ENCODE data around the gene SOWAHB. TPM values are rescaled to one million over a fixed set of nuclear protein-coding genes. Genes with fewer than 3 reads are reported as not detected.

SOWAHB gene, protein sequence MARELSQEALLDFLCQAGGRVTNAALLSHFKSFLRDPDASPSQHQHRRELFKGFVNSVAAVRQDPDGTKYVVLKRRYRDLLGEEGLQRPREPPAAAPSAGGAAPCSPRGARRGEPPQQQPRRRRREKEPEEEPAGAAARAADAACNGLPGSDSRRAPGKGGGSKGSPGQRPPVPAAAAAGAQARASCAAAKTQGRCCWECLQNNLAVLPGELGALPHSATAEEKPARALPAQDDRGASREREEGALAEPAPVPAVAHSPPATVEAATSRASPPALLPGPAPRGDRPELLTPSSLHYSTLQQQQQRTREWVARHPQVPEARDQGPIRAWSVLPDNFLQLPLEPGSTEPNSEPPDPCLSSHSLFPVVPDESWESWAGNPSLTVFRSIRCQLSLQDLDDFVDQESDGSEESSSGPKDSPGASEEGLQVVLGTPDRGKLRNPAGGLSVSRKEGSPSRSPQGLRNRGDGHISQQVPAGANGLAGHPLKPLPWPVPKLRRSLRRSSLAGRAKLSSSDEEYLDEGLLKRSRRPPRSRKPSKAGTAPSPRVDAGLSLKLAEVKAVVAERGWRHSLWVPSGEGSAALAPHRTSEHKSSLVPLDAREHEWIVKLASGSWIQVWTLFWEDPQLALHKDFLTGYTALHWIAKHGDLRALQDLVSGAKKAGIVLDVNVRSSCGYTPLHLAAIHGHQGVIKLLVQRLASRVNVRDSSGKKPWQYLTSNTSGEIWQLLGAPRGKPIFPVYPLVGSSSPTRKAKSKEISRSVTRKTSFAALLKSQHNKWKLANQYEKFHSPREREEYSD
- not detected in 2 replicates for total RNA-seq (2014; rRNA removed; shearing (Covaris generic))

DNA sequence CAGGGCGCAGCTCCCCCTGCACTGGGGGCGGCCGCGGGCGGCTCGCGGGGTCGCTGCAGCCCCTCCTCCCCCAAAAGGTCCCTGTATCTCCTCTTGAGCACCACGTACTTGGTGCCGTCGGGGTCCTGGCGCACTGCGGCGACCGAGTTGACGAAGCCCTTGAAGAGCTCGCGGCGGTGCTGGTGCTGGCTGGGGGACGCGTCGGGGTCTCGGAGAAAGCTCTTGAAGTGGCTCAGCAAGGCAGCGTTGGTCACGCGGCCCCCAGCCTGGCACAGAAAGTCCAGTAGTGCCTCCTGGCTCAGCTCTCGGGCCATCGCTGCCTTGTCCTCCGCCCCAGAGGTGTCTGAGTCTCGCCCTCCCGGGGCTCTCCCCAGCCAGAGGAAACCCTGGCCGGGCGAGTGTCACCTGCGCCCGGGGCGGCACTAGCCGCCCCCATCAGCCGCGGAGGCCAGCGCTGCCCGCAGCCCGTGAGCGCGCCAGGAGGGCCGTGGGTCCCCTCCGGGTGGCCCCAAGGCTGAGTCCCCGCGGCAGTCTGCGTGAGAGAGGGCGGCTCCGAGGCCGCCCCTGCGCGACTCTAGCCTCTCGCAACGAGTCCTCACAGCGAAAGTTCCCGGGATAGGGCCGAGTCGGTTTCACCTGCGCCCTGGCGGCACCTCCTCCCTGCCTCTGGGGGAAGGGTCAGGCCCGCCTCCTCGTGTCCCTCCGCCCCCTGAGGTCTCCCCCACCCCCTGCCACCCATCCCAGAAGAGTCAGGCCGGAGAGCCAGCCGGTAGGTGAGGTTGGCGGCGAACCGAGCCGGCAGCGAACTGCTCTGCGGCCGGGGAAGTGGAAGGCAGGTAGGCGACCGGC lies at the start of gene SOWAHB:
SOWAHB (minus strand) TSS at position 609 of the 849 bp plus-strand sequence; CDS start at position 314, 295 bp downstream.
- Histone ChIP-seq H3K4me3 (peak within 1 kb of the TSS; percentile 32), H3K27ac (no peak within 1 kb of the TSS), H3K27me3 (replicated peaks) (peaks cover 17% of the 10 kb centered on the region), H3K36me3 (no peaks in the 10 kb centered on the region), H3K4me1 (replicated peaks) (peaks cover 13% of the 10 kb centered on the region), H3K9me3 (replicated peaks) (no peaks in the 10 kb centered on the region)
- no peak for DNase-seq (ENCODE audit: low read depth in 1 of 2, low spot score in 2 of 2)

GRCh38 chr4:76947369-76947768 lies 49.4 kb upstream of the SOWAHB start:
- Histone ChIP-seq H3K4me1 (replicated peaks) (peaks cover 34% of the 10 kb centered on the region), H3K27ac (no peak overlapping the region), H3K27me3 (replicated peaks) (no peaks in the 10 kb centered on the region), H3K9me3 (replicated peaks) (no peaks in the 10 kb centered on the region; the same call in 1 of the 2 replicates), H3K4me3 (peak overlapping the region; percentile 92; the same call in 1 of the 2 replicates), H3K36me3 (peaks cover 73% of the 10 kb centered on the region)
- DNase-seq (ENCODE audit: low read depth in 1 of 2, low spot score in 2 of 2): no peak

- Histone ChIP-seq H3K9me3 (replicated peaks) (no peaks in the 10 kb centered on the region), H3K27ac (no peak overlapping the region), H3K36me3 (peaks cover 69% of the 10 kb centered on the region), H3K4me1 (replicated peaks) (peaks cover 29% of the 10 kb centered on the region), H3K4me3 (no peak overlapping the region), H3K27me3 (replicated peaks) (no peaks in the 10 kb centered on the region)
- no peak for DNase-seq (ENCODE audit: low read depth in 1 of 2, low spot score in 2 of 2)
Observed at GRCh38 chr4:76943790-76944189, 45.8 kb upstream of the SOWAHB start.

DNA sequence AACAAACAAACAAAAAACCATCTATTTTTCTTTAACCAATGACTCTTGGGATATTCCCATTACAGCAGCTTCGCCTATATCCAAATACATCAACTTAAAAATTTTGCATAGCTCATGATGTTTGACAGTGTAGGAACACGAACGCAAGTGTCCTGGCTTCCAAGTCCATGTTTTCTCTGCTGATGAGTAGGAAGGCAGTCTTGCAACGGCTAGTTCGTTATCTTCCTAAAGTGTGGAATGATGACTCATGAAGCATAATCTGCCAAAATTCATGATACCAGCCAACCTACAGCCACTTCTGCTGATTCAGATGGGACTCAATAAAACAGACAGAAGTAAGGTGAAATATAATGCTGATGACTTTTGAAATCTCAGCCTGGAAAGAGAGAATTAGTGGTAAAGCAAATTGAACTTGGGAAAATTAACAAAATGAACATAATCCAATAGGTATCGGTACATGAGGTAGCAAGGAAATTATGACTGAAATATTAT lies 45.2 kb upstream of the SOWAHB start:
- H3K27me3 ChIP-seq (replicated peaks): no peaks in the 10 kb centered on the region
- peaks cover 64% of the 10 kb centered on the region for H3K36me3 ChIP-seq
- H3K9me3 ChIP-seq (replicated peaks): no peaks in the 10 kb centered on the region
- H3K4me3 ChIP-seq: no peak overlapping the region
- DNase-seq (ENCODE audit: low read depth in 1 of 2, low spot score in 2 of 2): no peak
- H3K4me1 ChIP-seq (replicated peaks): peaks cover 24% of the 10 kb centered on the region
- no peak overlapping the region for H3K27ac ChIP-seq

- Histone ChIP-seq H3K9me3 (replicated peaks) (no peaks in the 10 kb centered on the region; the same call in 1 of the 2 replicates), H3K36me3 (peaks cover 28% of the 10 kb centered on the region), H3K4me3 (no peak overlapping the region), H3K27me3 (replicated peaks) (no peaks in the 10 kb centered on the region), H3K4me1 (replicated peaks) (peaks cover 6% of the 10 kb centered on the region; the same call in 1 of the 2 replicates), H3K27ac (no peak overlapping the region)
- no peak for DNase-seq (ENCODE audit: low read depth in 1 of 2, low spot score in 2 of 2)
Observed at GRCh38 chr4:76939184-76939583, 41.2 kb upstream of the SOWAHB start.

DNA sequence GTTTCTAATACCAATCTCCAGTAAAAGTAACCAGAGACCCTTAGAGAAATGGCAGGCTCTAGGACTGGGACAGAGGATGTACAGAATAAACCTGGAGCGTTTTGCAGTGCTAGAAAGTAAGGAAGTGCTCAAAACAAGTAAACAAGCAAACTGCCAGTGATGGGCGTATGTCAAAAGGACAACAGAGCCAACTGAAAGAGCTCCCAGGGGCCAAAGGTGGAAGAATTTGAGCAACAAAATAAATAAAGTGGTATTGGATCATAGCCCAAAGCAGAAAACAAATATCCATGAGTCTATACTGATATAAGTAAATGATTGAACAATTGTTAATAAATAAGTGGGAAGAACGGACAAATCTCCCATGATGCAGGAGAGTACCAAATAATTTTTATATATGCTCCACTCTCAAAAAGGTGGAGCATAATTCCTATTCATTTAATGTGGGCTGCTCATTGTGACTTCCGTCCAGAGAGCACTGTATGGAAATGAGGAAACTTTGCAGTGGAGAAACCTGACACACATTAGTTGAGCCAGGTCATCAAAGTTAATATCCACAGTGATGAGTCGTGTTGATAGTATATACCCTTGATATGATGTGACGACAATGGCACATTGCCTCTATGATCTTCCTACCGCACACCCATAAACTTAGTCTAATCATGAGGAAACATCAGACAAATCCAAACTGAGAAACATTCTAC lies 33.8 kb upstream of the SOWAHB start:
- Histone ChIP-seq H3K27me3 (replicated peaks) (no peaks in the 10 kb centered on the region), H3K4me3 (no peak overlapping the region), H3K4me1 (replicated peaks) (peaks cover 22% of the 10 kb centered on the region), H3K27ac (peak overlapping the region; percentile 35), H3K36me3 (no peaks in the 10 kb centered on the region), H3K9me3 (replicated peaks) (no peaks in the 10 kb centered on the region)
- no peak for DNase-seq (ENCODE audit: low read depth in 1 of 2, low spot score in 2 of 2)

- peak overlapping the region; percentile 35 for H3K27ac ChIP-seq
- DNase-seq (ENCODE audit: low read depth in 1 of 2, low spot score in 2 of 2): peak; percentile 76 to 84
- H3K4me1 ChIP-seq (replicated peaks): peaks cover 22% of the 10 kb centered on the region
- H3K27me3 ChIP-seq (replicated peaks): no peaks in the 10 kb centered on the region
- no peaks in the 10 kb centered on the region for H3K36me3 ChIP-seq
- H3K4me3 ChIP-seq: no peak overlapping the region
- no peaks in the 10 kb centered on the region for H3K9me3 ChIP-seq (replicated peaks)
Observed at GRCh38 chr4:76931087-76931486, 33.1 kb upstream of the SOWAHB start.

GRCh38 chr4:76930685-76931084 lies 32.7 kb upstream of the SOWAHB start:
- H3K27ac ChIP-seq: peak overlapping the region; percentile 35
- no peak for DNase-seq (ENCODE audit: low read depth in 1 of 2, low spot score in 2 of 2)
- no peaks in the 10 kb centered on the region for H3K36me3 ChIP-seq
- no peaks in the 10 kb centered on the region for H3K9me3 ChIP-seq (replicated peaks)
- no peaks in the 10 kb centered on the region for H3K27me3 ChIP-seq (replicated peaks)
- peaks cover 22% of the 10 kb centered on the region for H3K4me1 ChIP-seq (replicated peaks)
- no peak overlapping the region for H3K4me3 ChIP-seq

DNA sequence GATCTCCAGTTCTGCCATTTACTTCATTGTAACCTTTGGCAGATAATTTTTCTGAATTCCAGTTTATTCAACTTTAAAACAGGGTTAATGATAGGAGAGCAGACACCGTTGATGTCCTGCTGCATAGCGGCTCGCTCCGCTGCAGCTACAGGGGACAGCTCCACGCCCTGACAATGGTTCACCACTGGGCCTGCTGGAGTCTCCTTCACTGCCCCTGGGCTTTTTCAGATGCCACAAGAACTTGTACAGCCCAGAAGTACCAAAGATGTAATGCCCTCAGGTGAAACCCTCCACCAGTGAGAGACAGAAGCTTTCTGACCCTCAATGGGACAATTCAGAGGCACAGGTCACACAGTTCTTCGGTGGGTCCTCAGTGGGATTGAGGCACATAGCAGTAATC lies 28.9 kb upstream of the SOWAHB start:
- H3K27me3 ChIP-seq (replicated peaks): no peaks in the 10 kb centered on the region
- no peak overlapping the region for H3K27ac ChIP-seq
- DNase-seq (ENCODE audit: low read depth in 1 of 2, low spot score in 2 of 2): no peak
- H3K9me3 ChIP-seq (replicated peaks): no peaks in the 10 kb centered on the region
- peaks cover 19% of the 10 kb centered on the region for H3K4me1 ChIP-seq (replicated peaks)
- H3K36me3 ChIP-seq: no peaks in the 10 kb centered on the region
- no peak overlapping the region for H3K4me3 ChIP-seq

DNA sequence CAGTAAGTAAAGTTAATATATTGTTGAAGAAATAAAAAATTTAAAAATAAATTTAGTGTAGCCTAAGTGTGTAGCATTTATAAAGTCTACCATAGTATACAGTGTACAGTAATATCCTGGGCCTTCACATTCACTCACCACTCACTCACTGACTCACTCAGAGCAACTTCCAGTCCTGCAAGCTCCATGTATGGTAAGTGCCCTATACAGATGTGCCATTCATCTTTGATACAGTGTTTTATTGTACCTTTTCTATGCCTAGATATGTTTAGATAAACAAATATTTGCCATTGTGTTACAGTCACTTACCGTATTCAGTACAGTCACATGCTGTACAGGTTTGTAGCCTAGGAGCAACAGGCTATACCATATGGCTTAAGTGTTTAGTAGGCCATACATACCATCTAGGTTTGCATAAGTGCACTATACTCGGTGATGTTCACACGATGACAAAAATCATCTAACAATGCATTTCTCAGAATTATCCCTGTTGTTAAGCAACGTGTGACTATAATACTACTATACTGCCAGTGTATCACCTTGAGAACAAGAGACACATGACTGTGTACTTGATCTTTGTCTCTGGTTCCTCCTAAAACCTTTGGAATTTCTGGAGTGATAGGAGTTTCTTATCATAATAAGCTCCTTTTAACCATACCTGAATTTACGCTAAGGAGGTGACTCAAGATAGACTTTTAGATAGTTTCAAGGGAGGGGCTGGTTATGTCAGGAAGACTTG lies 25.8 kb upstream of the SOWAHB start:
- Histone ChIP-seq H3K9me3 (replicated peaks) (no peaks in the 10 kb centered on the region), H3K4me1 (replicated peaks) (no peaks in the 10 kb centered on the region), H3K27ac (no peak overlapping the region), H3K36me3 (no peaks in the 10 kb centered on the region), H3K27me3 (replicated peaks) (no peaks in the 10 kb centered on the region), H3K4me3 (no peak overlapping the region)
- no peak for DNase-seq (ENCODE audit: low read depth in 1 of 2, low spot score in 2 of 2)

GRCh38 chr4:76920715-76921114 lies 22.8 kb upstream of the SOWAHB start:
- Histone ChIP-seq H3K27me3 (replicated peaks) (no peaks in the 10 kb centered on the region), H3K27ac (no peak overlapping the region)
- DNase-seq (ENCODE audit: low read depth in 1 of 2, low spot score in 2 of 2): no peak

DNA sequence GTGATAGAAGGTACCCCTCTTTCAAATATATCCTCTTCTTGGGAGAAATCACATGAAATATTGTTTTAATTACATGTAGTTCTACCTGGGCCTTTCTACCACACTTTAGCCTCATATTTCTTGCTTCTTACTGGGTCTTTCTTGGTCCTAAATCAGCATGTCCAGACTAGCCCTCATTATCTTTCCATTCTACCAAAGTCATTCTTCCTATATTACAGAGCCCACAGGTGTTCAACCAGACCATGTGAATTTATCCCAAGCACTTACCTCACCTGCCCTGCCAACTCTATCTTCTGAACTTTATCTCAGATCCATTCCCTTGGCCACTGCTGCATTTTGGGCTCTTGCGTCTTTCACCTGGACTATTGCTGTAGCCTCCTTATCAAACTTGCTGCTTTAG lies 11.8 kb upstream of the SOWAHB start:
- DNase-seq (ENCODE audit: low read depth in 1 of 2, low spot score in 2 of 2): no peak
- H3K4me3 ChIP-seq: no peak overlapping the region
- H3K4me1 ChIP-seq (replicated peaks): peaks cover 16% of the 10 kb centered on the region
- H3K27ac ChIP-seq: no peak overlapping the region
- no peaks in the 10 kb centered on the region for H3K27me3 ChIP-seq (replicated peaks)
- no peaks in the 10 kb centered on the region for H3K36me3 ChIP-seq
- H3K9me3 ChIP-seq (replicated peaks): no peaks in the 10 kb centered on the region; the same call in 1 of the 2 replicates

More at GRCh38 chr4:76920715-76921114, 22.8 kb upstream of the SOWAHB start:
- H3K9me3 ChIP-seq (replicated peaks): no peaks in the 10 kb centered on the region
- no peak overlapping the region for H3K4me3 ChIP-seq
- H3K4me1 ChIP-seq (replicated peaks): no peaks in the 10 kb centered on the region
- no peaks in the 10 kb centered on the region for H3K36me3 ChIP-seq
